Activated T-helper 1 cell treated with anti-CD3 and anti-CD28 coated beads, Interleukin-12 subunit alpha, Interleukin-12 subunit beta, Interleukin-2, Interleukin-4 antibody, amounts not matched to agents 30 ng/mL and 10 ng/mL and 1 ng/mL, durations not matched to agents 14 hours and 24 hours and 36 hours (primary cell): Measurements from ENCODE around the gene AJAP1. TPM values are rescaled to one million over a fixed set of nuclear protein-coding genes. Genes with fewer than 3 reads are reported as not detected.

Experiments
- DNase-seq: peaks from one replicate; pipeline ENCODE4 v3.0.0; 2021; ENCODE audit warnings: low spot score
- H3K27ac Mint-ChIP-seq: one replicate; pipeline ENCODE4 v1.8.0; 2021; ENCODE audit warnings: mild to moderate bottlenecking, mixed read lengths
- H3K27me3 Mint-ChIP-seq: one replicate; pipeline ENCODE4 v1.8.0; 2022; ENCODE audit warnings: mild to moderate bottlenecking, moderate library complexity, mixed read lengths; ENCODE audit not compliant: insufficient read depth
- H3K36me3 Mint-ChIP-seq: one replicate; pipeline ENCODE4 v1.8.0; 2021; ENCODE audit warnings: low read depth, mixed read lengths
- H3K4me1 Mint-ChIP-seq: one replicate; pipeline ENCODE4 v1.8.0; 2021; ENCODE audit warnings: low read depth, mixed read lengths
- H3K4me3 Mint-ChIP-seq: one replicate; pipeline ENCODE4 v1.8.0; 2021; ENCODE audit warnings: mild to moderate bottlenecking, moderate library complexity, mixed read lengths
- H3K9me3 Mint-ChIP-seq: one replicate; pipeline ENCODE4 v1.8.0; 2021; ENCODE audit warnings: mixed read lengths
- intact Hi-C: fragments of 100-400 bp; cut with micrococcal nuclease; formaldehyde crosslinking; loops from one replicate; pipeline ENCODE4 v1.15.1; 2024
- total RNA-seq: library from RNA; stranded (reverse); gene quantifications from 2 replicates; pipeline ENCODE4 v1.2.3, GENCODE V29; 2022

AJAP1 gene
- total RNA-seq, 1 donor from 2014 or later = not detected

- no peak for DNase-seq
- Mint-ChIP-seq H3K4me1 (no peaks in the 10 kb centered on the region), H3K9me3 (no peaks in the 10 kb centered on the region), H3K27ac (no peak overlapping the region), H3K4me3 (no peak overlapping the region), H3K27me3 (no peaks in the 10 kb centered on the region), H3K36me3 (no peaks in the 10 kb centered on the region)
- intact Hi-C loops = no loop called here
Measured at GRCh38 chr1:4668743-4669700, 14.6 kb downstream of the AJAP1 start.

- no peak overlapping the region for H3K4me3 Mint-ChIP-seq
- no peak overlapping the region for H3K27ac Mint-ChIP-seq
- intact Hi-C loops = no loop called here
- no peaks in the 10 kb centered on the region for H3K9me3 Mint-ChIP-seq
- no peaks in the 10 kb centered on the region for H3K4me1 Mint-ChIP-seq
- H3K27me3 Mint-ChIP-seq = no peaks in the 10 kb centered on the region
- H3K36me3 Mint-ChIP-seq = no peaks in the 10 kb centered on the region
- DNase-seq = no peak
Measured at GRCh38 chr1:4670265-4670664, 15.9 kb downstream of the AJAP1 start.

DNA sequence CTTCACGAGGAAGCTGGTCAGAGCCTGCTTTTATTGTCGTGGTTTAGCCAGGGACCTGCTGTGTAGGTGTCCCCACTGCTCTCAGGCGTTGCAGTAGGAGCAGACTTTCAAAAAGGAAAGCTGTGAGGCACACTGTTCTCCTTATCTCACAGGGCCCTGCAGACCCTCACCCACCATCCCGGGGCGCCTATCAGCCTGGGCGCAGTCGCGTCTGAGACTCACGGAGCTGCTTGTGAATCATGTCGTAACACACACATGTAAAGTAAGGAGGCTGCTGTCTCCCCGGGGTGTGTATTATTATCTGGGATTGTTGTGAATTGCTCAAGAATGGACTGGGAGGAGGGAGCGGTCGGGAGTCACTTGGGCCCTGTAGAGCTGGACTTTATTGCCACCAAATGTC is 17.4 kb downstream of the AJAP1 start:
- Mint-ChIP-seq H3K9me3 (no peaks in the 10 kb centered on the region), H3K27me3 (no peaks in the 10 kb centered on the region), H3K4me3 (no peak overlapping the region), H3K27ac (no peak overlapping the region), H3K36me3 (no peaks in the 10 kb centered on the region), H3K4me1 (no peaks in the 10 kb centered on the region)
- DNase-seq = no peak
- intact Hi-C loops = no loop called here

DNA sequence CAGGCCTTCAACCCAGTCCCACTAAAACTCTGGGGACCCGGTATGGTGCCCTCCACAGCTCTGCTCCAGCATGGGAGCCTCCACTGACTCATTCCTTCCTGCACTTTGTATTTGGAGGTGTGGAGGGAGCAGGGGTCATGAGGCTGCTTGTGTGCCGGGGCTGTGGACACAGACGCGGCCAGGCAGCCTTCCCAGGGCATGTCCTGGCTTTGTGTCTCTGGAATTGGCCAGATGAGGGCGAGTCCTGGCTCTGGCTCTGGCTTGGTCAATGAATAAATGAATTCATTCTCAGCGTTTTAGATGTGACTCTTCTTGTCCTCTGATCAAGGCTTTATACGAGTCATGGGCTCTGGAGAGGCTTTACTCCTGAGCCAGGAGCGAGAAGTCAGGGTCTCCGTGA is 19.1 kb downstream of the AJAP1 start:
- Mint-ChIP-seq H3K4me1 (no peaks in the 10 kb centered on the region), H3K27me3 (no peaks in the 10 kb centered on the region), H3K4me3 (no peak overlapping the region), H3K36me3 (no peaks in the 10 kb centered on the region), H3K9me3 (peaks cover 11% of the 10 kb centered on the region), H3K27ac (no peak overlapping the region)
- DNase-seq = no peak
- intact Hi-C loops = no loop called here

GRCh38 chr1:4674117-4674516 is 19.7 kb downstream of the AJAP1 start:
- Mint-ChIP-seq H3K27ac (no peak overlapping the region), H3K9me3 (peaks cover 11% of the 10 kb centered on the region), H3K4me1 (no peaks in the 10 kb centered on the region), H3K4me3 (no peak overlapping the region), H3K27me3 (no peaks in the 10 kb centered on the region), H3K36me3 (no peaks in the 10 kb centered on the region)
- no peak for DNase-seq
- intact Hi-C loops = no loop called here

- H3K4me3 Mint-ChIP-seq = no peak overlapping the region
Measured at GRCh38 chr1:4674676-4675075, 20.3 kb downstream of the AJAP1 start.

DNA sequence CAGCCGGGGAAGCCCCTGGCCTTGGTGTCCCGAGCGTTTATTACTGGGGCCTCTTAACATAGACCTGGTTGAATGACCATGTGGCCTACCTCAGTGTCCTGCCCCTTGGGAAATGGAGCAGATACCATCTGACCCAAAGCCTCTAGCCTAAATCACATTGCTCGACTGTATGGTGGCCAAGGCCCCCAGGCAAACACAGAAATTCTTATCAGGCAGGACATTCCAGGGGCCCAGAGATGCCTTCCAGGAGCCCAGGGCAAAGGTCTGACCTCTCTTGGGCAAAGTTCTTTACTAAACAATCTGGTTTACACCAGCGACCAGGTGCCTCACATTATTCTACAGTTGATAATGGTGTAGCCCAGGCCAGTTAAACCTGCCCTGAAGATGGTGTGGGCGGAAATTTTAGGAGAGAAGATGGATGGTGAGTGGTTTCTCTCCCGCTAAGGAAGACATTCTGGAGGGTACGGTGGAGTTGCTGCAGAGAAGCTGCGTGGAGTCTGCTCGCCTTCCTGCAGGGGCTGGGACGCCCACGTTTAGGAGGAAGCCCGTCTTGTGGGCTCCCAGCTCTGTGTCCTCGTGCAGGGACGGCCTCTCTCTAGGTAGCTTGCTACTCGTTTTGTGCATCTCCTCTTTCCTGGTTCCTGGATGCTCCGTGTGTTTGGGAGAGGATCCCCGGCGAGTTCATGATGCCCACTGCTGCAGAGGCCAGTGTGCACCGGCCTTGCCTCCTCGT is 21.2 kb downstream of the AJAP1 start:
- intact Hi-C loops = no loop called here
- H3K9me3 Mint-ChIP-seq = peaks cover 18% of the 10 kb centered on the region
- no peak for DNase-seq
- H3K4me1 Mint-ChIP-seq = no peaks in the 10 kb centered on the region
- H3K4me3 Mint-ChIP-seq = no peak overlapping the region
- no peaks in the 10 kb centered on the region for H3K36me3 Mint-ChIP-seq
- H3K27me3 Mint-ChIP-seq = no peaks in the 10 kb centered on the region
- no peak overlapping the region for H3K27ac Mint-ChIP-seq

More at GRCh38 chr1:4674676-4675075, 20.3 kb downstream of the AJAP1 start:
- no peaks in the 10 kb centered on the region for H3K4me1 Mint-ChIP-seq
- DNase-seq = no peak
- H3K27ac Mint-ChIP-seq = no peak overlapping the region
- intact Hi-C loops = no loop called here
- H3K9me3 Mint-ChIP-seq = peaks cover 13% of the 10 kb centered on the region
- no peaks in the 10 kb centered on the region for H3K36me3 Mint-ChIP-seq
- no peaks in the 10 kb centered on the region for H3K27me3 Mint-ChIP-seq

- no peaks in the 10 kb centered on the region for H3K36me3 Mint-ChIP-seq
- no peaks in the 10 kb centered on the region for H3K4me1 Mint-ChIP-seq
- no peak for DNase-seq
- no peaks in the 10 kb centered on the region for H3K27me3 Mint-ChIP-seq
- no peak overlapping the region for H3K27ac Mint-ChIP-seq
- H3K4me3 Mint-ChIP-seq = no peak overlapping the region
- intact Hi-C loops = no loop called here
- peaks cover 21% of the 10 kb centered on the region for H3K9me3 Mint-ChIP-seq
Measured at GRCh38 chr1:4676253-4676652, 21.8 kb downstream of the AJAP1 start.

GRCh38 chr1:4677608-4678007 is 23.2 kb downstream of the AJAP1 start:
- no peaks in the 10 kb centered on the region for H3K4me1 Mint-ChIP-seq

GRCh38 chr1:4678066-4678717 is 23.8 kb downstream of the AJAP1 start:
- Mint-ChIP-seq H3K27ac (no peak overlapping the region), H3K4me3 (no peak overlapping the region), H3K9me3 (peaks cover 21% of the 10 kb centered on the region), H3K27me3 (no peaks in the 10 kb centered on the region), H3K4me1 (no peaks in the 10 kb centered on the region), H3K36me3 (no peaks in the 10 kb centered on the region)
- DNase-seq = no peak
- intact Hi-C loops = no loop called here

More at GRCh38 chr1:4677608-4678007, 23.2 kb downstream of the AJAP1 start:
- Mint-ChIP-seq H3K36me3 (no peaks in the 10 kb centered on the region), H3K27ac (no peak overlapping the region), H3K27me3 (no peaks in the 10 kb centered on the region), H3K9me3 (peaks cover 21% of the 10 kb centered on the region), H3K4me3 (no peak overlapping the region)
- DNase-seq = no peak
- intact Hi-C loops = no loop called here

DNA sequence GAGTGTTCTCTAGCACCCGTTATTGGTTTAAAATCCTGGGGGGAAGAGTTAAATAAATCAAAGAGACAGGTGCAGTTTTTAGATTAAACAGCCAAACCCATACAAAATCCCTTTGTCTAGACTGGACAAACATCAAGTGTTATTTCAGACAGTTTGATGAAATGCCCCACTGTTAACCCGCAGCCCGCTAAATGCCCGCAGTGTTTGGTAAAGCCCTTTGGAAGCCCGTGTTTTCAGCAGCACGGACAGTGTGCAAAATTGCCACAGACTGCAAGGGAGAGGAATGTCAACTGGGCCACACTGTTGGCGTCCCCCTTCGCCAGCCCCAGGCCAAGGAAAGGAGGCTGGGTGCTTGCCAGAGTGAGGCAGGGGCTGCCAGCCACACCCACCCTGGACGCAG is 26.6 kb downstream of the AJAP1 start:
- H3K4me1 Mint-ChIP-seq = no peaks in the 10 kb centered on the region
- intact Hi-C loops = no loop called here
- no peak overlapping the region for H3K27ac Mint-ChIP-seq
- DNase-seq = no peak
- H3K9me3 Mint-ChIP-seq = peaks cover 21% of the 10 kb centered on the region
- H3K4me3 Mint-ChIP-seq = no peak overlapping the region
- H3K36me3 Mint-ChIP-seq = no peaks in the 10 kb centered on the region
- H3K27me3 Mint-ChIP-seq = no peaks in the 10 kb centered on the region

DNA sequence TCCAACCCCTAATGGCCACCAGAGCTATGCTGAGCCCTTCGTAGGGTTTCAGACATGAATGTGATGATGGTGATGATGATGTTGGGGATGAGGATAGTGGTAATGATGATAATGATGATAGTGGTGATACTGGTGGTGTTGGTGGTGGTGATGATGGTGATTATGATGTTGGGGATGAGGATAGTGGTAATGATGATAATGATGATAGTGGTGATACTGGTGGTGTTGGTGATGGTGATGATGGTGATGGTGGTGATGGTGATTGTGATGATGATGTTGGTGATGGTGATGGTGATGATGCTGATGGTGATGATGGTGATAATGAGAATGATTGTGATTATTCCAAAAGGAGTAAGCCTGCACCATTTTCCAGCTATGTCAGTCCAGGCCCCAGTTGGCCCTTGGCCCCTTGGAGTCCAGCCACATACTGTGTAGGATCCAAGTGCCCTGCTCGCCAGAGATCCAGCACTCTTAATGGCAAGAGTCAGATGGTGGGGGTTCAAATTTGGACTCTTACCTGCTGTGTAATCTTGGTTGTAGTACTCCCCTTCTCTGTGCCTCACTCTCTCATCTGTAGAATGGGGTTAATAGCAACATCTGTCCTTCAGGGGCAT is 28.3 kb downstream of the AJAP1 start:
- no peak overlapping the region for H3K27ac Mint-ChIP-seq
- no peak for DNase-seq
- intact Hi-C loops = no loop called here
- H3K4me3 Mint-ChIP-seq = no peak overlapping the region
- H3K9me3 Mint-ChIP-seq = peaks cover 17% of the 10 kb centered on the region
- no peaks in the 10 kb centered on the region for H3K36me3 Mint-ChIP-seq
- H3K27me3 Mint-ChIP-seq = no peaks in the 10 kb centered on the region
- no peaks in the 10 kb centered on the region for H3K4me1 Mint-ChIP-seq
